Epidermal melanocyte (primary cell): Measurements from ENCODE around the gene TEDC1.

Experiments used
- DNase-seq: peaks from one replicate; pipeline ENCODE4 v3.0.0; 2011; ENCODE audit warnings: low spot score; ENCODE audit not compliant: insufficient read length

Gene TEDC1

GRCh38 chr14:105458010-105458409 is 33.0 kb upstream of the TEDC1 start:
- no peak for DNase-seq

GRCh38 chr14:105458571-105458970 is 32.5 kb upstream of the TEDC1 start:
- DNase-seq, result no peak

GRCh38 chr14:105460116-105460515 is 30.9 kb upstream of the TEDC1 start:
- no peak for DNase-seq

GRCh38 chr14:105460616-105461015 is 30.4 kb upstream of the TEDC1 start:
- DNase-seq, result no peak

GRCh38 chr14:105461903-105462302 is 29.1 kb upstream of the TEDC1 start:
- no peak for DNase-seq

- no peak for DNase-seq
These were observed 26.5 kb upstream of the TEDC1 start for GRCh38 chr14:105464501-105464900.

GRCh38 chr14:105465209-105466031 is 25.6 kb upstream of the TEDC1 start:
- no peak for DNase-seq

- DNase-seq, result no peak
These were observed 24.4 kb upstream of the TEDC1 start for GRCh38 chr14:105466531-105467248.

- no peak for DNase-seq
These were observed 23.7 kb upstream of the TEDC1 start for GRCh38 chr14:105467249-105467941.

GRCh38 chr14:105467942-105468471 is 23.0 kb upstream of the TEDC1 start:
- no peak for DNase-seq

GRCh38 chr14:105468621-105469241 is 22.3 kb upstream of the TEDC1 start:
- no peak for DNase-seq

GRCh38 chr14:105469456-105470349 is 21.3 kb upstream of the TEDC1 start:
- no peak for DNase-seq

- no peak for DNase-seq
These were observed 20.4 kb upstream of the TEDC1 start for GRCh38 chr14:105470350-105471296.

- DNase-seq, result no peak
These were observed 19.7 kb upstream of the TEDC1 start for GRCh38 chr14:105471297-105471821.

- no peak for DNase-seq
These were observed 19.1 kb upstream of the TEDC1 start for GRCh38 chr14:105471823-105472485.

- DNase-seq, result no peak
These were observed 18.5 kb upstream of the TEDC1 start for GRCh38 chr14:105472486-105472991.

GRCh38 chr14:105473033-105473676 is 17.9 kb upstream of the TEDC1 start:
- DNase-seq, result no peak
